Measurements from ENCODE around the gene GPC3.
"Not testable (repeated sequence)": the region's sequence is repeated elsewhere in the genome, so short reads cannot be mapped to it uniquely, and the experiment has no call there.

Gene GPC3

DNA sequence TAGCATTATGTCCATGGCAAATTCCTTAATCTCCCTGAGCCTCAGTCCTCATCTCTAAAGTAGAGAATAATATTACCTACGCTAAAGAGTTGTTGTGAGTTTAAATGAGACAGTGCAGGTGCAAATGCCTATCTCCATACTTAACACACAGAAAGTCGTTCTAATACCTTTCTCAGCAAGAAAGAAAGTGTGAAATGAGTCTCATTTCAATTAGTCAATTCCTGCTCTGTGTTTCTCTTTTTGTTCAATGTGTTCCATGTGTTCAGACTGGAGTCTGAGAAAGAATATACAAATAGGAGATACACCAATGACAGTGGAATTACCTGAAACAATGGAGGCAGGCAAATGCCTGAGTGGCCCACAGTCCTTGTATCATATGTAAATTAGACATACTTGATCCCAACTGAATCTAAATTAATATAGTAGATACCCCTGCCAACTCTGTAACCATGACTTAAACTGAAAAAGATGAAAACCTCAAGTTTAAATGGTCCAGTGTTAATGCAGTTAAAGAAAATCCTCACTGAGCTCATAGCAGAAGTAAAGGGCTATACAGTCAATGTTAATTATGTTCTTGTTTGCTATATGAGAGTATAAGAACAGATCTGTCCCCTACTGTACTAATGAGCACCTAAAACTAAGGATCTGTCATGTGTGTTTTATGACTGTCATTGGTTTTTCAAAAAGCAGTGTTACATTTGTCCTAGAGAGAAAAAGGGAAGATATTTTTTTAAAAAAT, 68.2 kb downstream of the GPC3 start:
- Mint-ChIP-seq H3K4me3 (no peak overlapping the region), H3K27ac (no peak overlapping the region), H3K36me3 (ENCODE audit: low read depth) (no peaks in the 10 kb centered on the region), H3K27me3 (no peaks in the 10 kb centered on the region), H3K4me1 (ENCODE audit: low read depth) (no peaks in the 10 kb centered on the region), H3K9me3 (no peaks in the 10 kb centered on the region)

DNA sequence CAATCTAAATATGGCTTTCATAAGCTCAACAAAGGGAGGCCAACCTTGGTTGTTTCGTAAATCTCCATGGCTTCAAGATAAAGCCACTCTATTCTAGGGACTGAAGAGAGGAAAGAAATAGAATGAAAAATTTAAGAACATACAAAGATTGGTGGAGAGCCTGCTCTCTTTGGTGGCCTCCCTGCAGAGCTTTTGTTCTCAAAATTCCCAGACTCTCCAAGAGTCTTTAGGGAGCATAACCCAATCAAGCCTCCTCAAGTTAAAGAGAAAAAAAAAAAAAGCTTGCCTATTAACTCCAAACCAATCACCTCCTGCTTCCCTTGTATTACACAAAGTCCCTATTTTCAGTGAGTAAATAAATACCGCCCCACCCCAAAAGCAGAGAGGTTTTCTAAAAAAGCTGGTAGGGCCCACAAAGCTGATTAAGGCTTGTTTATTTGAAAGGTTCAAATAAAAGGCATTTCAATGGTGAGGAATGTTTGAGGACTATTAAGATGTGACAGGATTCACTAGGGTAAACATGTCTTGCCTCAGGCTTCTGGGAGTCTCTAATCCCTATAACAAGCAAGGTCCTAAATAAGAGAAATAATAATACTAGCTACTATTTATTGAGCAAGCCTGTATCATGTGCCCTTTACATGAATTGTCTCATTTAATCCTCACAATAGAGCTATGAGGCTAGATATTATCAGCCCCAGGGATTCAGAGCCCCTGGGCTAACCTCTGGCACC, 71.6 kb downstream of the GPC3 start:
- H3K27ac Mint-ChIP-seq = no peak overlapping the region
- H3K4me3 Mint-ChIP-seq = no peak overlapping the region
- H3K36me3 Mint-ChIP-seq (ENCODE audit: low read depth) = no peaks in the 10 kb centered on the region
- H3K4me1 Mint-ChIP-seq (ENCODE audit: low read depth) = no peaks in the 10 kb centered on the region
- no peaks in the 10 kb centered on the region for H3K9me3 Mint-ChIP-seq
- no peaks in the 10 kb centered on the region for H3K27me3 Mint-ChIP-seq

DNA sequence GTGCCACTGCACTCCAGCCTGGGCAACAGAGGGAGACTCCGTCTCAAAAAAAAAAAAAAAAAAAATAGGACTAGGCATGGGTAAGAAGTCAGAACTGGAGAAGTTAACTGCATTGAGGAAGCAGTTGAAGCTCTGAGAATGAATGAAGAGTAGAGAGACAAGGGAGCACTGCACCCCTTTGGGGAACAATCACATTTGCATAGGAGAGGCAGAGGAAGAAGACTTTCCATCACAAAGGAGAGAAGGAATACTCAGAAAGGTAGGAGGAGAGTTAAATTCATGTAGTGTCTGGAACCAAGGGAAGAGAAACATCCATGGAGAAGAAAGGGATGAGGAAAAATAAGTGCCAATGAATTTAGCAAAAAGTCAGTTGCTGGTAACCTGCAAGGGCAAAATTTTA, 72.4 kb downstream of the GPC3 start:
- H3K4me3 Mint-ChIP-seq = no peak overlapping the region
- no peaks in the 10 kb centered on the region for H3K9me3 Mint-ChIP-seq
- H3K36me3 Mint-ChIP-seq (ENCODE audit: low read depth) = no peaks in the 10 kb centered on the region
- H3K4me1 Mint-ChIP-seq (ENCODE audit: low read depth) = no peaks in the 10 kb centered on the region
- H3K27me3 Mint-ChIP-seq = no peaks in the 10 kb centered on the region
- no peak overlapping the region for H3K27ac Mint-ChIP-seq

DNA sequence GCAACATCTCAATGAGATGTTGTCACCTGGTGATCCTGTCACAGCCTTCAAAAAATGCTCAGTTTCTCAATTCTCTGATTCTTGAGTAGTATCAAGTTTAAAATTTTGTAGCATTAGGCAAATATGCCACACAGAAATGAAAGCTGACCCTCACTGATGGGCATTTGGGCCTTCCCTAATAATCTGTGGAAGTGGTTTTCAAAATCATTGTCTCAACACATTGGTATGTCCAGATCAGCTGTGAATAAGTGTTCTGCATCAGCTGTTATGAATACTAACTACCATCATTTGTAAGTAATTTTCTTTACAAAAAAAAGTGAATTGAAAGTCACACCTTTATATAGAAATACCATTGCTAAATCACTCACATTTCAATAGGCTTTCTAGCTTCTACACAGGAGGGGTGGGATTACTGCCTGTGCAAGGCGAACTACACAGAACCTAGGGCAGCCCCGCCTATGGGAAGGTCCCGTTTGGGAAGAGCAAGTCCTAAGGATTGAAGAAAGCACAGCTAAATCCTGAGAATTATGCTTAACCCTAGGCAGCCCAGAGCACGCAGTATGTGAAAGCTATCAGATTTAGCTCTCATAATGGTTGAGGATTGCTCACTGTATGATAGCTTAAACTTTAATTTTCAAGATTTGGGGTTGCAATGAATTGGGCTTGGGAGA, 73.4 kb downstream of the GPC3 start:
- H3K4me3 Mint-ChIP-seq = no peak overlapping the region
- H3K9me3 Mint-ChIP-seq = no peaks in the 10 kb centered on the region
- H3K27ac Mint-ChIP-seq = no peak overlapping the region
- H3K36me3 Mint-ChIP-seq (ENCODE audit: low read depth) = no peaks in the 10 kb centered on the region
- no peaks in the 10 kb centered on the region for H3K4me1 Mint-ChIP-seq (ENCODE audit: low read depth)
- H3K27me3 Mint-ChIP-seq = no peaks in the 10 kb centered on the region

DNA sequence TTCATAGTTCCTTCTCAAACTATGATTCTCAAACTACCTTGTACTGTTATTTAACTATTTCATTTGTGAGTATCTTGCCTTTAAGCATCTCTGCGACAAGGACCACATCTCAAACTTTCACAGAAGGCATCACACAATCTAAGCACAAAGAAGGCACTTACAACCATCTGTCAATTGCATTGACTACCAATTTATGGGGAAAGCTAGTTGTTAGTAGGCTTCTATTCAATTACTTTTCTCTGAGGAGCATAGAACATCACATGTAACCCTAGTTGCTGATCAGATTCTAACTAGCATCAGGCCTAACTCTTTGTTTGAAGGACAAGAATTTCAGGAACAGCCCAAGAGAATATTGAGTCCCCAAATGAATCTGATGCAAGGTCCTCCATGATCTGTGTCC, 74.9 kb downstream of the GPC3 start:
- H3K4me3 Mint-ChIP-seq = no peak overlapping the region
- no peaks in the 10 kb centered on the region for H3K4me1 Mint-ChIP-seq (ENCODE audit: low read depth)
- H3K36me3 Mint-ChIP-seq (ENCODE audit: low read depth) = no peaks in the 10 kb centered on the region
- H3K27ac Mint-ChIP-seq = no peak overlapping the region
- H3K9me3 Mint-ChIP-seq = no peaks in the 10 kb centered on the region
- H3K27me3 Mint-ChIP-seq = no peaks in the 10 kb centered on the region

DNA sequence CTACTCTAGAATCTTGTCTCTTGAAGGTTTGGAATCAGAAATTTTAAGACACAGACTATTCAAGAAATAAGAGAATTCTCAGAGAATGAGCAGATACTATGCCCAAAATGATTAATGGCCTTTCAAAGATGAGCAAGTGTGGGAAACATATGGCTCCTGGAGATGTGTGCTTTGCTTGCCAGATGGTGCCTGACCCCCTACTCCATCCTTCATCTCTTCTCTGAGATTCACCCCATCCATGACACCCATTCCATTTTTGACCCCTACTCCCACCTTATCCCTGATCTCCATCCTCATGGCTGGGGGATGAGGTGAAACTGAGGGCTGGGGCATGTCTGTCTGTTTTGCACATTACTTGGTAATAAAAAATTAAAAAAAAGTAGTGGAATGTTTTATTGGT, 75.5 kb downstream of the GPC3 start:
- no peaks in the 10 kb centered on the region for H3K4me1 Mint-ChIP-seq (ENCODE audit: low read depth)
- no peaks in the 10 kb centered on the region for H3K36me3 Mint-ChIP-seq (ENCODE audit: low read depth)
- H3K27ac Mint-ChIP-seq = no peak overlapping the region

DNA sequence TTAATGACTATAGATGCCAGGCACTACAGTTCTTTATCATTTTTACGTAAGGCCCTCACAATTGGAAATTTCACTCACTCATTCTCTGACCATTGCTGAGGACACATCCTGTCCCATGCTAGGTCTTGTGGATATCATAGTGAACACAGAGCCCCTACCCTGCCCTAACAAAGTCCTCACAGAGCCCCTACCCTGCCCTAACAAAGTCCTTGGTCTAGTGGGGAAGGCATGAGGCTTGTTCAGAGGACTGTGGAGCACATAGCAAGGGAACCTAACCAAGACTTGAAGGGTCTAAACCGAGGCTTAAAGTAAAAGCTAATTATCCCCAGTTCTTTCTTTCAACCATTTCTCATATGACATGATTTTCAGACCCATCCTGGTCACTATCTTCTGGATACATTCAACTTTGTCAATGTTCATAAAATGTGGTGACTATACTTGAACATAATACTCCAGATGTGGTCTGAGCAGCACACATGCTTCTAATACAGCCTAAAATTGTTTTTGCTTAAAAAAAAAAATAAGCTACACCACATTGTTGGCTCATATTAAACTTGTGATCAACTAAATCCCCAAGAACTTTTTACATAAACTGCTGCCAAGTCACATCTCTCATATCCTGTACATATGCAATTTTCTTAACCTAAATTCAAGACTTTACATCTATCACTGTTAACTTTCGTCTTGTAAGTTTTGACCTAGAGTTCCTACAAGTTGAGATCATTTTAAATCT, 77.0 kb downstream of the GPC3 start:
- no peaks in the 10 kb centered on the region for H3K36me3 Mint-ChIP-seq (ENCODE audit: low read depth)
- H3K27me3 Mint-ChIP-seq = no peaks in the 10 kb centered on the region
- no peak overlapping the region for H3K27ac Mint-ChIP-seq
- H3K4me1 Mint-ChIP-seq (ENCODE audit: low read depth) = no peaks in the 10 kb centered on the region
- H3K9me3 Mint-ChIP-seq = no peaks in the 10 kb centered on the region
- H3K4me3 Mint-ChIP-seq = no peak overlapping the region

More for the DNA sequence above, 75.5 kb downstream of the GPC3 start:
- H3K27me3 Mint-ChIP-seq = no peaks in the 10 kb centered on the region
- no peaks in the 10 kb centered on the region for H3K9me3 Mint-ChIP-seq
- H3K4me3 Mint-ChIP-seq = no peak overlapping the region

DNA sequence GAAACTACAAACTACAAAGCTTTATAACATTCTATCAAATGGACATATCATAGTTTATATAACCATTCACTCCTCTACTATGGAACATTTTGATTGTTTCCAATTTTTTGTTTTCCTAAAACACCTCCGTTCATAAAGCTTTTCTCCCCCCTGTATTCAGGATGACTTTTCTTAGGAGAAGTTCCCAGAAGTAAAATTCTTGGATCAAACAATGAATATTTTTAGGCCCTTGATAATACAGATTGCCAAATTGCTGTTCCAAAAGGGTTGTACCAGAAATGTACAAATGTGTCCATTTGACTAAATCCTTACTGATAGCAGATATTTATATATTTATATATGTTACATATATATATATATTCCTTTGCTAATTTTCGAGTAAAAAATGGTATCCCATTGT, 77.8 kb downstream of the GPC3 start:
- Mint-ChIP-seq H3K4me3 (no peak overlapping the region), H3K27me3 (no peaks in the 10 kb centered on the region), H3K4me1 (ENCODE audit: low read depth) (no peaks in the 10 kb centered on the region), H3K36me3 (ENCODE audit: low read depth) (no peaks in the 10 kb centered on the region), H3K9me3 (no peaks in the 10 kb centered on the region), H3K27ac (no peak overlapping the region)

DNA sequence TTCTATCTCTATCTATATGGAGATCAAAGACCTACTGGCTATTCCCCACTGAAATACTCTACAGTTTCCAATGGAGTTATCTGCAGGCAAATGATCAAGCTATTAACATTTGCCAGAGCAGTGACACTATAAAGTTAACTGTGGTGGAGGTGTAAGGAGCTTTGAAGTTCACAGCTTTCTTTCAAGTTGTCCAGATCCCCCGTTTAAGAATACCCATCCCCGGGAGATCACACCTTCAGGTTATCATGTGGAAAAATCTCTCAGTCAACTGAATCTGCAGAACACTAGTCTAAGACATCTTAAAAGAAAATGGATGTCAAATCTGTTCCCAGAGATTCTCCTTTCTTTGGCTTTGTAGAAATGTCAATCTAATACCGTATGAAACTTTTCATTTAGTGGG, 80.1 kb downstream of the GPC3 start:
- Mint-ChIP-seq H3K27ac (no peak overlapping the region), H3K27me3 (no peaks in the 10 kb centered on the region), H3K4me3 (no peak overlapping the region), H3K36me3 (ENCODE audit: low read depth) (no peaks in the 10 kb centered on the region), H3K4me1 (ENCODE audit: low read depth) (no peaks in the 10 kb centered on the region), H3K9me3 (no peaks in the 10 kb centered on the region)

DNA sequence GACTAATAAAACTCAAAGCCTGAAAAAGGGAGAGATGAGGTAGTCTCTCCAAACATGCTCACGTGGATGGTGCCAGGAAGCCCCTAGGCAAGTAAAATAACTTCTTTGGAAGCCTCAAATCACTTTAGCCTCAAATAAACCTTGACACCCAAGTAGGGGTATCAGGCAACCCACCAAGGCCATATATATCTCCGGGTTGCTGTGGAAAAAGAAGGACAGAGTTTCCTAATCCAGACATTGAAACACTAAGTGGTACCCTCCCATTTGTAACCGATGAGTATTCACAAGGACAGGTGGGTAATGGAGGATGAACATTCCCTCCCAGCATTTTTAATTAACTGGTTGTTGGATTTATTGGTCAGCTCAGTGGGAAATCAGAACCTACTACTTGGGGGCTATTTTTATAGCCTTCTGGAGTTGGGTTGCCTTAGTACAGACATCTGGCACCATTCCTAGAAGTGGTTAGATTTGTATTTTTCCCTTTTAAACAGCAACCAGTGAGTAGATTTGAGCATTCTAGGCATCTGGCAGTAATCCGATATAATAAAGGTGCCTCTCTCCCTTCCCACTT, 87.7 kb downstream of the GPC3 start:
- no peaks in the 10 kb centered on the region for H3K36me3 Mint-ChIP-seq (ENCODE audit: low read depth)
- no peaks in the 10 kb centered on the region for H3K9me3 Mint-ChIP-seq
- H3K27ac Mint-ChIP-seq = no peak overlapping the region

DNA sequence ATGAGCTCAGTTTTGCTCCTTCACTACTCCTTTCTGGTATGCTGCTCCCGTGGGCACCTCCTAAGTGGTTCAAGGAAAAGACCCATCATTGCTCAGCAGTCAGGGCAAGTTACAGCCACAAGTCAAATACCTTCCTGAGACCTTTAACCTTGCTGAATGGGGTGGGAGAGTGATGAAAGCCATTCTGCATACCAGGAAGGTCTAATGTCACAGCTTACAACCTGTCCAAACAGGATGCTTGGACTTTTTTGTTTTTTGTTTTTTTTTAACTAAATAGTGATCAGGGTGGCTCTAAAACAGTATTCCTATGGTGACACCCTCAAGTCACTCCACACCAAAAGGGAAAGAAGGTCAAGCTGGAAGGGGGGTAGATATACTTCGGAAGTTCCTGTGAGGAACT, 93.1 kb downstream of the GPC3 start:
- no peaks in the 10 kb centered on the region for H3K27me3 Mint-ChIP-seq
- no peak overlapping the region for H3K27ac Mint-ChIP-seq
- H3K36me3 Mint-ChIP-seq (ENCODE audit: low read depth) = no peaks in the 10 kb centered on the region
- no peaks in the 10 kb centered on the region for H3K9me3 Mint-ChIP-seq
- no peak overlapping the region for H3K4me3 Mint-ChIP-seq
- no peaks in the 10 kb centered on the region for H3K4me1 Mint-ChIP-seq (ENCODE audit: low read depth)

More for the DNA sequence above, 87.7 kb downstream of the GPC3 start:
- Mint-ChIP-seq H3K27me3 (no peaks in the 10 kb centered on the region), H3K4me3 (no peak overlapping the region), H3K4me1 (ENCODE audit: low read depth) (no peaks in the 10 kb centered on the region)

DNA sequence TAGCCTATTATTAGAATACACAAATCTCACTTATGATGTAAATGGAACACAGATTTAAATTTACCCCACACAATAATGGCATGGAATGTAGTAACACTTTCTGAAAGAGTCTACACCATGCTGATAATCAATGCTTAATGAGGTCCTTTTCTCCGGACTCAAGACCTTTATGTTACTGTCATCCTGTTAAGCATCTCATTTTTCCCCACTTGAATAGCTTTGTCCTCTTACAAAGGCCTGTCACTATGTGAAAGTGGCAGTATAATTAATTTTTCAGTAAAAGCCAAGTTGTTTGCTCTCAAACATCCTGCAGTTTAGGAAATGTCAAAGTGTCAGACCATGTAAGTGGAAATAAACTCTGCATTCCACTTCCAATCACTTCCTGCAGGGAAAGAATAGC, 96.4 kb downstream of the GPC3 start:
- H3K36me3 Mint-ChIP-seq (ENCODE audit: low read depth) = no peaks in the 10 kb centered on the region
- no peak overlapping the region for H3K4me3 Mint-ChIP-seq
- no peaks in the 10 kb centered on the region for H3K9me3 Mint-ChIP-seq
- no peaks in the 10 kb centered on the region for H3K27me3 Mint-ChIP-seq
- no peak overlapping the region for H3K27ac Mint-ChIP-seq
- no peaks in the 10 kb centered on the region for H3K4me1 Mint-ChIP-seq (ENCODE audit: low read depth)

DNA sequence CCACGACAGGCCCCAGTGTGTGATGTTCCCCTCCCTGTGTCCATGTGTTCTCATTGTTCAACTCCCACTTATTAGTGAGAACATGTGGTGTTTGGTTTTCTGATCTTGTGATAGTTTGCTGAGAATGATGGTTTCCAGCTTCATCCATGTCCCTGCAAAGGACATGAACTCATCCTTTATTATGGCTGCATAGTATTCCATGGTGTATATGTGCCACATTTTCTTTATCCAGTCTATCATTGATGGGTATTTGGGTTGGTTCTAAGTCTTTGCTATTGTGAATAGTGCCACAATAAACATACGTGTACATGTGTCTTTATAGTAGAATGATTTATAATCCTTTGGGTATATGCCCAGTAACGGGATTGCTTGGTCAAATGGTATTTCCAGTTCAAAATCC, 97.3 kb downstream of the GPC3 start:
- not testable (repeated sequence) for H3K36me3 Mint-ChIP-seq (ENCODE audit: low read depth); H3K4me3 Mint-ChIP-seq; H3K27me3 Mint-ChIP-seq; H3K27ac Mint-ChIP-seq; H3K4me1 Mint-ChIP-seq (ENCODE audit: low read depth); H3K9me3 Mint-ChIP-seq

DNA sequence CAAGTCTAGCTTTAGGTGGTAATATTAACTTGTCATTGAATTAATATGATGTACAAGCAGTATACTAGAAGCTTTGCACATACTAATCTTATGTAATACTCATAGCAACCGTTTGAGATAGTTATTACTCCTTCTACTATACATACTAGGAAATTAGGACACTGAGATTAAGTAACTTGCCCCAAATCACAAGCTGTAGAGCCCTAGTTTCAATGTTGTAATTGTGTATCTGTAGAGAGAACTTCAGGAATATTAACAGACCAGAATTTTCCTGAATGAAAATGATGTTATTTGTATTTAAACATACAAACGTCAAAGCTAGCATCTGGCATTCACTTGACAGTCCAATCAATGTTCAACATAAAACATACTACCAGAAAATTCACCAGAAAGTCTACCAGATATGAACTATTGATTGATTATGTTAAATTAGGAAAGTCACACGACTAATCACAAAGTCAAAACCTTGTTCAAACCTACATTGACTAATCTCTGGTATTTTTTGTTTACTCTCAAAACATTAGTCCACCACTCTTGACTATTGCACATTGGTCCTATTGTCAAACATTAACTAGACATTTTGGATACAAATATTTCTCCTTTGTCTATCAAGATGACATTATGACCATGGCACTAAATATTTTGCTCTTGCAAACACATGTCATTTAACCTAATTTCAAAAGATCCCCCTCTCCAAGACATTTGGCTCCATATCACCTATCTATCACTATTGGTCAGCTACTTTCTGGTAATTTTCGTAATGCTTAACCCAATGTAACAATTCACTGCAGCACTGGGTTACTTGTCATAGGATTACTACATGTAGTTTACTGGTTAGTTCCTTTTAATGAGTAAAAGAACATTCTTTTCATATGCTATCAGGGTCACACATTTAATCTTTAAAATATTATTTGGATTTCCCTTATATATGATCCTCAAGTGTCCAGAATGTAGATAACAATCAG, 100.7 kb downstream of the GPC3 start:
- H3K4me3 Mint-ChIP-seq = no peak overlapping the region
- peaks cover 5% of the 10 kb centered on the region for H3K27me3 Mint-ChIP-seq
- H3K9me3 Mint-ChIP-seq = no peaks in the 10 kb centered on the region
- H3K27ac Mint-ChIP-seq = no peak overlapping the region
- no peaks in the 10 kb centered on the region for H3K4me1 Mint-ChIP-seq (ENCODE audit: low read depth)
- no peaks in the 10 kb centered on the region for H3K36me3 Mint-ChIP-seq (ENCODE audit: low read depth)

Measured in stimulated activated naive CD8-positive, alpha-beta T cell treated with anti-CD3 and anti-CD28 coated beads, Interleukin-15, Interleukin-2, amounts not matched to agents 100 ng/mL and 50 ng/mL, for 24 hours (primary cell).